KMS-11 (cell line): Measurements from ENCODE around the gene EPS8L3.

Source experiments
- H2AFZ ChIP-seq: fragments of 200-600 bp; sonication (generic); 2 replicates; pipeline ENCODE4 v1.6.1; 2016; ENCODE audit warnings: antibody characterized with exemption, mixed run types, low read depth
- H3K27ac ChIP-seq: fragments of 200-600 bp; sonication (generic); 2 replicates; pipeline ENCODE4 v1.6.1; 2016; ENCODE audit warnings: mild to moderate bottlenecking, mixed run types
- H3K27me3 ChIP-seq: fragments of 200-600 bp; sonication (generic); 2 replicates; pipeline ENCODE4 v1.6.1; 2017; ENCODE audit warnings: mild to moderate bottlenecking, low read depth, mixed run types, moderate library complexity; ENCODE audit not compliant: insufficient read depth
- H3K36me3 ChIP-seq: fragments of 200-600 bp; sonication (generic); 2 replicates; pipeline ENCODE4 v1.6.1; 2017; ENCODE audit warnings: mild to moderate bottlenecking, mixed run types; ENCODE audit not compliant: insufficient read depth
- H3K4me1 ChIP-seq: fragments of 200-600 bp; sonication (generic); 2 replicates; pipeline ENCODE4 v1.6.1; 2016; ENCODE audit warnings: mild to moderate bottlenecking, low read depth, mixed run types; ENCODE audit not compliant: poor library complexity, severe bottlenecking
- H3K4me2 ChIP-seq: fragments of 200-600 bp; sonication (generic); 2 replicates; pipeline ENCODE4 v1.7.0; 2016; ENCODE audit warnings: mild to moderate bottlenecking, mixed run types
- H3K4me3 ChIP-seq: fragments of 200-600 bp; sonication (generic); IDR thresholded peaks from 2 replicates; pipeline ENCODE4 v1.6.1; 2017; ENCODE audit warnings: low read depth, low read length, mixed read lengths; ENCODE audit not compliant: insufficient read depth
- H3K79me2 ChIP-seq: fragments of 200-600 bp; sonication (generic); 2 replicates; pipeline ENCODE4 v1.6.1; 2016; ENCODE audit warnings: low read depth, mixed run types; ENCODE audit not compliant: insufficient read depth
- H3K9ac ChIP-seq: fragments of 200-600 bp; sonication (generic); 2 replicates; pipeline ENCODE4 v1.6.1; 2016; ENCODE audit warnings: mild to moderate bottlenecking, mixed run types
- H4K20me1 ChIP-seq: fragments of 200-600 bp; sonication (generic); 2 replicates; pipeline ENCODE4 v1.6.1; 2016; ENCODE audit warnings: mild to moderate bottlenecking, mixed run types; ENCODE audit not compliant: insufficient read depth
- CTCF ChIP-seq: fragments of 200-600 bp; sonication (generic); conservative IDR thresholded peaks from 2 replicates; pipeline ENCODE4 v1.6.1; 2017; ENCODE audit warnings: low read depth, mild to moderate bottlenecking, antibody characterized with exemption, low read length, moderate library complexity, mixed read lengths

The EPS8L3 gene

GRCh38 chr1:109803901-109804331 lies 40.2 kb upstream of the EPS8L3 start:
- Histone ChIP-seq H2AFZ (peak overlapping the region; percentile 44; the same call in 1 of the 2 replicates), H3K4me1 (peaks cover 100% of the 10 kb centered on the region), H3K4me2 (peak overlapping the region; percentile 99), H3K79me2 (no peaks in the 10 kb centered on the region), H3K36me3 (no peaks in the 10 kb centered on the region), H3K4me3 (no peak overlapping the region), H3K9ac (peak overlapping the region; percentile 74), H4K20me1 (no peaks in the 10 kb centered on the region), H3K27me3 (no peaks in the 10 kb centered on the region), H3K27ac (peak overlapping the region; percentile 97)
- TF ChIP-seq CTCF: no peak

GRCh38 chr1:109802901-109803561 lies 39.3 kb upstream of the EPS8L3 start:
- Histone ChIP-seq H3K36me3 (no peaks in the 10 kb centered on the region), H3K4me2 (peak overlapping the region; percentile 99), H3K79me2 (no peaks in the 10 kb centered on the region), H3K4me3 (peak overlapping the region; percentile 82), H3K27me3 (no peaks in the 10 kb centered on the region), H4K20me1 (no peaks in the 10 kb centered on the region), H3K4me1 (peaks cover 100% of the 10 kb centered on the region), H3K9ac (peak overlapping the region; percentile 74), H2AFZ (peak overlapping the region; percentile 44), H3K27ac (peak overlapping the region; percentile 97)
- TF ChIP-seq CTCF: no peak

GRCh38 chr1:109802136-109802900 lies 38.6 kb upstream of the EPS8L3 start:
- H4K20me1 ChIP-seq: no peaks in the 10 kb centered on the region
- H3K4me1 ChIP-seq: peaks cover 100% of the 10 kb centered on the region
- H3K4me2 ChIP-seq: peak overlapping the region; percentile 99
- peak overlapping the region; percentile 74 for H3K9ac ChIP-seq
- no peaks in the 10 kb centered on the region for H3K27me3 ChIP-seq
- no peaks in the 10 kb centered on the region for H3K36me3 ChIP-seq
- peak; percentile 23; the same call in 1 of the 2 replicates for TF ChIP-seq CTCF
- peak overlapping the region; percentile 97 for H3K27ac ChIP-seq
- H3K79me2 ChIP-seq: no peaks in the 10 kb centered on the region
- no peak overlapping the region for H3K4me3 ChIP-seq
- H2AFZ ChIP-seq: peak overlapping the region; percentile 44

- H4K20me1 ChIP-seq: no peaks in the 10 kb centered on the region
- H3K4me3 ChIP-seq: no peak overlapping the region
- peak overlapping the region; percentile 99 for H3K4me2 ChIP-seq
- peak overlapping the region; percentile 97 for H3K27ac ChIP-seq
- no peak for TF ChIP-seq CTCF
- H3K4me1 ChIP-seq: peaks cover 100% of the 10 kb centered on the region
- peak overlapping the region; percentile 74 for H3K9ac ChIP-seq
- no peaks in the 10 kb centered on the region for H3K27me3 ChIP-seq
- peak overlapping the region; percentile 44; the same call in 1 of the 2 replicates for H2AFZ ChIP-seq
- no peaks in the 10 kb centered on the region for H3K79me2 ChIP-seq
- H3K36me3 ChIP-seq: no peaks in the 10 kb centered on the region
These were observed 38.0 kb upstream of the EPS8L3 start for GRCh38 chr1:109801791-109802135.
